GM21360 (cell line): ENCODE results near the gene TSPAN5.

Experiments used
- ATAC-seq: cut with Tn5 transposase; IDR thresholded peaks from one replicate; pipeline ENCODE4 v1.9.1; 2021; ENCODE audit warnings: mild to moderate bottlenecking, moderate library complexity; ENCODE audit not compliant: unreplicated experiment

TSPAN5 gene

DNA sequence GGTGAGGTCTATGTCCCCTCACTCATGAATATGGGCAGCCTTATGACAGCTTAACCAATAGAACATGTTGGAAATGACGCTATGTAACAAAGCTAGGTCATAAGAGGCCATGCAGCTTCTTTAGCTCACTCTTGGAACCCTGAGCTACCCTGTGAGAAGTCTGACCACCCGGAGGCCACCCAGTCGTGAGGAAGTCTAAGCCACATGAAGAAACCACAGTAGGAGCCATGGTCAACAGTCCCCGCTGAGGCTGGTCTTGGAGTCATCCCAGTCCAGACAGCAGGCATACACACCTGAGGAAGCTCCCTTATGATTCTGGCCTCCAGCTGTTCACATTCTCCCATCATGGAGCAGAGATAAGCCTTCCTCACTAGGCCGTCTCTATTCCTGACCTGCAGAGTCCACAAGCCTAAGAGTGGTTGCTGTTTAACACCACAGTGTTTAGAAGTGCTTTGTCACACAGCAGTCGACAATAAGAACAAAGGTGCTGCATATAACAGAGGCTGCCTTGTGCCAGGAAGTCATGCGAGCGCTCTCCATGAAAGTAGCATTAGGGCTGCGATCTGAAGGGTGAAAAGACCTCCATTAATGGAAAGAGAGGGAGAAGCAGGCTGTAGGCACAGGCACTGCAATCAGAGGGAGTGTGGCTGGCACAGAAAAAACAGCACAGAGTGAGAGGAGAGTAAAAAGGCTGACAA lies 38.2 kb downstream of the TSPAN5 start:
- ATAC-seq, result no peak

- ATAC-seq, result no peak
These were observed 39.2 kb downstream of the TSPAN5 start for GRCh38 chr4:98619180-98619579.

GRCh38 chr4:98618680-98619079 lies 39.7 kb downstream of the TSPAN5 start:
- no peak for ATAC-seq

DNA sequence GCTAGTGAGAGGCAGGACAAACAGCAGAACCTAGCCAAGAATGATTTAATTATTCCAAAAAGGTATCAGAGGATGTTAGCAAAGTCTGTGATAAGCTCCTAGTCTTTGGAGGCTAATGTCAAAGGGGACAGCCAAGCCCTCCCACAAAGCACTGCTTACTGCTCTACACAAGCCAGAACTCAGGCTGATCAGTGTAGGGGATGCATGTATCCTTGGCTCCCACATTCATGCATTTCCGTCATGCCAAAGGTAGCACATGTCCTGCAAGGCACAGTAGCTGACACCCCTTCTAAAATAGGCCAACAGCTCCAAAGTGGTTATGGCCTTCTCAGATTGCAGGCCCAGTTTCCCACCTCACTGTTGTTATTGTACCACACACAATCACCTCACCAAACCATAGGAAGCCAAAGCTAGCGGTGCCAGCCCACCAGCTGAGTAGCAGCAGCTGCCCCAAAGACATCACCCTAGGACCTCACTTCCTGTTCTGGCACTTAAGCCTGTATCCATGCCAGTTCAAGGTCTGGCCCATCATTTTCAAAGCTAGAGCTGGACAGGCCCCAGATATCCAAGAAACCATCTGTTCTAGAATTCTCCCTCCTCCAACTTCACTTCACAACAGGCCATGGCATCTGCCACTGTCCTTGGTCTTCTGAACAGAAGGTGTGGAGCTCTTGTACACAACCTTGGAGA lies 40.9 kb downstream of the TSPAN5 start:
- ATAC-seq, result no peak

GRCh38 chr4:98615991-98616390 lies 42.4 kb downstream of the TSPAN5 start:
- ATAC-seq, result no peak

- no peak for ATAC-seq
These were observed 43.7 kb downstream of the TSPAN5 start for GRCh38 chr4:98614662-98615061.

GRCh38 chr4:98614094-98614493 lies 44.3 kb downstream of the TSPAN5 start:
- ATAC-seq, result no peak

DNA sequence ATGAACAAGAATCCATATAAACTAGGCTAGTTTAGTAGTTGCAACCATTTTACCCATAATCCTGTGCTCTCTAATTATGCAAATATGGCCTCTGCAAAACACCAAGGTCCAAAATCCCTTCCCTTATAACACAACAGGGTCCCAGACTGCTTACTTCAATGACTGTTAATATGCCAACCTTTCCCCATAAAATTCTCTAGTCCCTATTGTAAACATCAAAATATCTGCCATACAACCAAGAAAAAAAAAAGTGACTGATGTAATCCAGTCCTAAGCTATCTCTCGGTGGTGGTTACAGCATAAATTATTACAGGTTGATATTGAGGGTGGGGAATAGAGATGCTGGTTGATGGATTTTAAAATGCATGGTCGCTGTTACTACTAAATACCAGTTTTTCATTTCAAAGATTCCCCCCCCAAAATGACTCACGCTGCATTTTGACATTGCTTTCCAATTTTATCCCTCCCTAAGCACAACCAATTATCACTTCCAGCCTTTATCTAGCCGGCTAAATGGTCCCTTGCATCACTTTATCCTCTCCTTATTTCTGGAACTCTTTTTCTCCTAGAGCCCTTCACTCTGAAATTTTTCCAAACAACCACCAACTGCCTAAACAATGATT lies 44.8 kb downstream of the TSPAN5 start:
- no peak for ATAC-seq

GRCh38 chr4:98612318-98613250 lies 45.8 kb downstream of the TSPAN5 start:
- no peak for ATAC-seq

DNA sequence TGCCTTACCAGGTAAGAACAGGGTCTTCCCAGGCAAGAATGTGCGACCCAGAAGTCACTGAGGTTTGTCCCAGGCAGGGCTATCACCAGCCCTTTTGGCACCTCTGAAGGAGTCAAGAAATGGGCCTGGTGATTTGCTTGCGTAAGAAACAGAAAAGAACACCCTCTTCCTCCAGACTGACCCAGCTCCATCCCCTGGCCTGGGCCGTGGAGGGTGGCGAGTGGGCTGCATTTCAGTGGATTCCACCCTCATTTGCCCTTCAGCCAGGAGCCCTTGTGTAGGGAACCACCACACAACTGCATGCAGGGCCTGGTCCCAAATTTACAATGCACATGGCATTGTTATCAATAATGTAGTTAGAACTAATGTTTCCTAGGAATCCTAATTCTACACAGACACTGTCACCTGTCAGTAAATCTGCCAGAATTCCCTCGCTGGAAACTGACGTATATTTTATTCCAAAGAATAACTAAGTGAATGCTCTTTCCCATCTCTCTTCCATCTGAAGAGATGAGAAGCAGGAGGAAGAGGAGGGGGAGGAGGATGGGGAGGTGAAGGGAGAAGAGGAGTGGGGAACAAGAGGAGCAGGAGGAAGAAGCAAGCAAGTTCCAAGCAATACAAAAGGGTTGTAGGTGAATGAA lies 46.6 kb downstream of the TSPAN5 start:
- ATAC-seq, result no peak

DNA sequence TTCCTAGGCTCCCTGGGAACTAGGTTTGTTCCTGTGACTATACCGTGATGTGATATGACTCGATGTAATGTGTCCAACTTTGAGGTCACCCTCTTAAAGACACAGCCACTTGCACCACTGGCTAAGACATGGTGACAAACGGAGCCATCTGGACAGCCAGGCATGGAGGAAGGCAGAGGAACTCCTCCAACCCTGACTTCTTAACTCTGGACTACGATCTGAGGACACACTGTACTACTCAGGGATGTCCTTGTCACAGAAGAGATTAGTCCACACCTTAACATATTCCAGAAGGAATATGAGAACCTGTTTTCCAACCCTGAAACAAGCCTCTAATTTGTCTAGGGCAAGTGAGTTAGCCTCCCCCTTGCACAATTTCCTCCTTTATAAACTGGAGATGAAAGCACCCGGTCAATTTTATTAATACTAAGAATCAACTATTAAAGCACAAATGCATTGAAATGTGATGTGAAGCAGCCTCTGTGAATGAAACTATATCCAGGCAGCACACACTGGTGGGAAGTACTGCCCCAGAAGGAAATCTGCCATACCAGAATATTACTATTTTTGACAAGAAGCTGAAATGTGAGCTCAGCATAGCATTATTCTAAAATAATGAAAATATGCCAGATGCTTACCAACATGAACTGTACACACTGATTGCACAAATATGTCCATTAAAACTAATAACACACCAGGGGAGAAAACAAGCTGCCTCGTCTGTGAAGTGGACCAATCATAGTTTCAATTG lies 47.3 kb downstream of the TSPAN5 start:
- ATAC-seq, result no peak

DNA sequence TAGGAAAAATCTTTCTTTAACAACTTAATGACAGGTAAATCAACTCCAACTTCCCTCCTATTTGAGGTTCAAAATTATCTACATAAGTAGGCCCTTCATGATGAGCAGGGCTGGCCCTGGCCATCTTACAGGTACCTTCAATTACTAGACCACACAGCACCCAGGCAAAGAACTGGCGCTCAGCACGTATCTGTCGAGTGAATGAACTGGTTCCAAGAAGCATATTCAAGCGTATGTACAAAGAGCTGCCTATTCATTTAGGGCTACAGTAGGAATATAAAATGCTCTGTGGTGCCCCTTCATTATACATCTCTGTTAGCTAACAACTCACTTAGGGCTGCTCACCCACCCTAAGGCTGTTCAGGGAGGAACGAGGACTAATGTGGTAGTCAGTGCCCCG lies 48.0 kb downstream of the TSPAN5 start:
- ATAC-seq, result no peak

GRCh38 chr4:98609934-98610333 lies 48.5 kb downstream of the TSPAN5 start:
- no peak for ATAC-seq

DNA sequence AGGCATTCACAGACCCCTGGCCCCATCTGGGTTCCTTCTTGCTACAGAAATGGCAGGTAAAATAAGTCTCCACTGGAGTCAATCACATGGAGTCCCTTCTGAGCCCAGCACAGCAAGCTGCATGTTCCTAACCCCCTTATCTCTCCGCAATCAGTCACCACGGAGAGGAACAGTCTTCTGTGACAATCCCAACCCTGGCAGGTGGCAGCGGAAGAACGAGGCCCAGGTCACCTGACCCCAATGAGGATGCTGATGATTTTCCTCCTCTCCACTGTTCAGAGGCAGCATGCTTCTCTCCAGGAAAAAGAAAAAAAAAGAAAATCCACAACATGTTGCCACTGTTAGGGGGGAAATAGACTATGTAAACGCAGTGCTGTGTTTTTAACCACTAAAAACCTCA lies 50.1 kb downstream of the TSPAN5 start:
- ATAC-seq, result no peak

- no peak for ATAC-seq
These were observed 51.5 kb downstream of the TSPAN5 start for GRCh38 chr4:98606894-98607293.

DNA sequence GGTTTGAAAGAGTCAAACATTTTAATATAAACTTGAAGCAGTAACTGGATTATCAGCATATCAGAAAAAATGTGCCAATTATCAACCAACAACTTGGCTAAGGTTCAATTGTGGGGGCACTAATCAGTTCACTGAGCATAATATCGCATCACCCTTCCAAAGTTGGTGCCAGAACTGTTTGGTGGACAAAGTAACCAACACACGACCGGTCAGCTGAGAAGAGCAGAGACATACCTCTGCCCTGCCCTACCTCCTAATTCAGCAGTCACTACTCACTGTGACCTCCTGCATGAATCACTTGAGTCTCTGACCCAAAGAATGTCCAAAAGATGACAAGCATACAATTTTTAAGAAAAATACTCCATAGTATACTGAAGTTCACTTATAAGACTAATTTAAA lies 53.2 kb downstream of the TSPAN5 start:
- no peak for ATAC-seq

GRCh38 chr4:98604723-98605122 lies 53.7 kb downstream of the TSPAN5 start:
- no peak for ATAC-seq

DNA sequence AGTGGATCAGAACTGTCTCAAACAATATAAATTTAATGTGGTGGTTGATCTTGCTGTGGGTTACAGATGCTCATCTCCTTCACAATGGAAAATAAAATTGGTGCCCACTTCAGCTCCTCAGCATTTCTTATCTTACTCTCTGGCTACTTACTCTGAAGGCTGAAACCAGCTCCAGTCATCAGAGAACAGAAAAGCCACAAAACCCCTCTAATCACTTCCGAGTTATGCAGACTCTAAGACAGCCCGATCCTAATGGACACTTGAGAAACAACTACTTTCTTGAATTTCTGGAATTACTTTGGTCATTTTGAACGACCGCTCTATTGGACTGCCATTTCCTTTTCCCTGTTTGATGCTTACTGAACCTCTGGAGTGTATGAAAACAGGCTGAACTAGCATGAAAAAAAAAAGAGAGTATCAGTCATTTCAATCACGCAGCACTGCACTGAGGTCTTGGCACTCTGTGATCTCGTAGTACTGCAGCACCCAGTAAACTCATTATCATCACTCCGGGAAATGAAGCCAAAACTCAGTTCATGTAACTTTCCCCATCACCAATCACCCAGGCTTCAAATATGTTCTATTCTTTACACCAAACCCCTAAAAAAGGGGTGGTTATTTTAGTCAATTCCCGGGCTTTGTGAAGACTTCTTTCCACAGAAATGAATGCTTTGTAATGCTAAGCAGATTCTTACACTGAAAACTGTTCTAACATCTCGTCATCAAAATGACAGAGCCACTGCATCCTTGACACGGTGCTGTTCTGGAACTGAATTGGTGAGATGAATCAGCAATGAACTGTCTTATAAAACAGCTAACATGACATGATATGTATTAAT lies 54.5 kb downstream of the TSPAN5 start:
- no peak for ATAC-seq

GRCh38 chr4:98602270-98602669 lies 56.1 kb downstream of the TSPAN5 start:
- ATAC-seq, result no peak
